GM18870 (cell line): ENCODE results near the gene CCL14.
"Not testable (repeated sequence)": the region's sequence is repeated elsewhere in the genome, so short reads cannot be mapped to it uniquely, and the experiment has no call there.

Experiments
- ATAC-seq: cut with Tn5 transposase; IDR thresholded peaks from one replicate; pipeline ENCODE4 v1.9.1; 2021; ENCODE audit warnings: moderate library complexity; ENCODE audit not compliant: unreplicated experiment

Gene CCL14

GRCh38 chr17:35986643-35987042, at the start of gene CCL14:
TSS of gene CCL14 (minus strand) at chr17:35986729. CDS start at chr17:35986649, 80 bp downstream.
- ATAC-seq: no peak

GRCh38 chr17:36036235-36036634, 49.7 kb upstream of the CCL14 start:
- ATAC-seq: no peak

- ATAC-seq: no peak
Measured at GRCh38 chr17:36034127-36034526, 47.6 kb upstream of the CCL14 start.

DNA sequence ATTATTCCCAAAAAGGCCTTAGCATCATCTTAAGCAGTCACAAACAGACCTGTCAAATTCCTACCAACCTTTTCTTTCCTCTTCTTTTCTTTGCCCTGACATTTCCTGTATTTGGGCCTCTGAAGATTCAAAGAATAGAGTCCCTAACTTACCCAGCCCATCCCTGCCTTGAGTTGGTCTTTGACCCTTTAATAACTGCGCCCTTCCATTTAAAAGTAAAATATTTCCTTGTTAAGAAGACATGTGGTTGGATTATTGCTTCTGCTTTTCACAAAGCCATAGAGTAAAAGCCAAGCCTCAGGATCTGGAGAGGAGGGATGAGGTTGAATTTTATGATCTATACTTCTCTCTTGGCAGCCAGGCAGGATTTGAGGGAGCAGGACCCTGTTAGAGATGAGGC, 44.4 kb upstream of the CCL14 start:
- no peak for ATAC-seq

GRCh38 chr17:36027761-36028160, 41.2 kb upstream of the CCL14 start:
- no peak for ATAC-seq

DNA sequence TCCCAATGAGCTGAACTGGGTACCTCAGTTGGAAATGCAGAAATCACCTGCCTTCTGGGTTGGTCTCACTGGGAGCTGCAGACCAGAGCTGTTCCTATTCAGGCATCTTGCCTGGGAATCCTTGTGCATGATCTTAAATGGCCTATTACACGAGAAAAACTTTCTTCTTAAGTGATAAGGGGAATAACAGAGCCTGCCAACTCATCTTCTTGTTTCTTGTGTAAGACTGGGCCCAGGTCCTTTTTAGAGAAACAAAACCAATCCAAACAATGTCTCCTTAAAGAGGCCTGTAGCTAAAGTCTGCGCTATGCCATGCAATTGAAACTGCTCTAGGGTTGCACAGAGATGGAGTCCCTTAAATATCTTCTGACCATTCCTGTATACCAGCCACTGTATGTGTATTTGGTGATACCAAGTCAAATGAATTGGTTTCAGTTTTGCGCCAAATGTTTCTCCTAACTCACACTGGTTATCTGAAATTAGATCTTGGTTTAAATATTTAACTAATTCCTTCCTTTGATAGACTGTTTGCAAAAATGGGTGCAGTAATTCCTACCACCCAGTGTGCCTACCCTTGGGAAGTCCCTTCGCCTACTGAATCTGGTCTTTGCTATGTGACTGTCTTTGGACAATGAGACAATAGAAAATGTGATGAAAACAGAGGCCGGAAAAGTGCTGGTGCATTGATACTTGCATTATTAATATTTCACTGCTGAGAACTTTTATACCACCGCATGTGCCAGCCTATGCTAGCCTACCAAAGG, 37.8 kb upstream of the CCL14 start:
- no peak for ATAC-seq

DNA sequence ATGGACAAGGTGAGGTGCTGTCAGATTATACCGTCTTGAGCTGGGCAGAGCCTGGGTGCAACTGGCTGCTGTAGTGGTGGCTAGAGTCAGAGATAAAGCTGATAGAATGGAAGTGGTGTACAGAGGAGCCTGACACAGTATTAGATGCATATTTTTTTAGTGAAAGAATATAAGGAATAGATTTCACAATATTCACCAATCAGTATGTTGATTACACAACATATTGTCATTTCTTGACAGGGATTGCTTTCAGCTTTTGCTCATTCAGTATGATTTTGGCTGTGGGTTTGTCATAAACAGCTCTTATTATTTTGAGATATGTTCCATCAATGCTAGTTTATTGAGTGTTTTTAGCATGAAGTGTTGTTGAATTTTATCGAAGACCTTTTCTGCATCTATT, 32.9 kb upstream of the CCL14 start:
- ATAC-seq: no peak

DNA sequence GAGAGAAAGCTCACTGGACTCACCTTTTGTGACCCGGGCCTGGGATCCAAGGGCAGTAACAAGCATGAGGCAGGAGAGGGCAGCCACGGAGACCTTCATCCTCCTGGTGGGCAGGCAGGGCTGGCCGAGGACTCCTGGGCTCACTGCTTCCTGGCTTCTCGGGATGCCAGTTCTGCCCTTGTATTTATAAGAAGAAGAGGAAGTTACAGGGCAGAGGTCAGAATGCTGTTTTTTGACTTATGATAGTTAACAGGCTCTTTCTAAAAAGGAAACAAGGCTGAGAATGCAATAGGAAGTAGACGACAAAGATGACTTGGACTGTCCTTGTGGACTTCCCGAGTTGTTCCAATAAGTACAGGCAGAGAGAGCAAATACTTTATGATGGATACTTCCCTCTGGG, 31.3 kb upstream of the CCL14 start, which contains the start of gene CCL23:
Gene CCL23 (minus strand): TSS at position 174 of the 400 bp plus-strand sequence. CDS start 75 bp downstream, at position 99.
- no peak for ATAC-seq

- no peak for ATAC-seq
Measured at GRCh38 chr17:36016555-36016954, 30.0 kb upstream of the CCL14 start.

DNA sequence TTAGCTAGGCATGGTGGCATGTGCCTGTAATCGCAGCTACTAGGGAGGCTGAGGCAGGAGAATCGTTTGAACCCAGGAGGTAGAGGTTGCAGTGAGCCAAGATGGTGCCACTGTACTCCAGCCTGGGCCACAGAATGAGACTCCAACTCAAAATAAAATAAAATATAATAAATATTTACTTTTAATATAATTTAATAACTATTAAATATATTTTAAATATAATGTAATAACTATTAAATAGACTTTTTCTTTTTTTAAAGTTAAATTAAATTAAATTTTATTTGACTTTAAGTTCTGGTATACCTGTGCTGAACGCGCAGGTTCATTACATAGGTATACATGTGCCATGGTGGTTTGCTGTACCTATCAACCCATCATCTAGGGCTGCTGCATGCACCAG, 29.4 kb upstream of the CCL14 start:
- ATAC-seq: not testable (repeated sequence)

- ATAC-seq: no peak
Measured at GRCh38 chr17:36014946-36015345, 28.4 kb upstream of the CCL14 start.

GRCh38 chr17:36011201-36011600, 24.7 kb upstream of the CCL14 start:
- ATAC-seq: no peak

DNA sequence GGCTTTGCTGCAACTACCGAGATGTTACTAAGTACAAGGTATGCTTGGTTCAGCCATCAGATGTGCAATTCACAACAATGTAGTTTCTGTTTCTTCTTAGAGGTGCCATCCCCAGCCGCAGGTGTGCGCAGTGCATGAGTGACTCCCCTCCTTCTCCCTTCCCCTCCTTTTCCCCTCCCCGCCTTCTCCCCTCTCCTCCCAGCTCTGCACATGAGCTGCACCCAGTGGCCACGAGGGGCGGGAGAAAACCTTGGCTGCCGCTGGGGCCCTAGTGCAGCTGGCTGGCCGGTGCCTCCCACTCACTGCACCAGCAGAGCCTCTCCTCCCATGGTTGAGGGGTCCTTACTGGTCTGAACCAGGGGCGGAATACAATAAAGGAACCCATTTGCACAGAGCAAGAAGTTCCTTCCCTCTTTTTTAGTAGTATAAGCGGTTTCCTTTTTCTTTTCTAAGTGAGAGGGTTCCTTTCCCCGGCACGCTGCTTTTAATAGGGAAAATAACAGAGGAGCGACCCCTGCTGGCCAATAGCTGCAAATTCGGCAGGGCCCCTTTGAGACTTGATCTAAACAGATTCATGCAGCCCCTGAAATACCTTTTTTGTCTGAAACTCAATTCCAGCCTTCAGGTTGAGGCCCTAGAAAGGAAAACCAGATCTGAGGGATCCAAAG, 22.6 kb upstream of the CCL14 start:
- ATAC-seq: no peak

DNA sequence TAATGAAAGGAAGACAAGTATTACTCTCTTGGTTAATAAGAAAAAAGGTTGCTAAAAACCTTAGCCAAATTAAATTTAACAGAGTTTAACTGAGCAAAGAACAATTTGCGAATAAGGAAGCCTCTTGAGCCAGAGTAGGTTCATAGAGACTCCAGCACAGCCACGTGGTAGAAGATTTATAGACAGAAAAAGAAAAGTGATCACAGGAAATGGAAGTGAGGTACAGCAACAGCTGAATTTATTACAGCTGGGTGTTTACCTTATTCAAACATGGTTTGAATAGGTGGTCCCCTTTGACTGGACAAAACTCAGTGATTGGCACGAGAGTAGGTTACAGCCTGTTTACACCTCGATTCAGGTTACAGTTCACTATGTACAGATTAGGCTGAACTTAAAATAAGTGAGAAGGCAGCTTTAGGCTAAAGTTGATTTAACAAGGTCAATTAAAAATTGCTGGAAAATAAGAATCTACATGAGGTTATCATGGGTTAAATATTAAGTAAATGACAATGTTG, 18.1 kb upstream of the CCL14 start:
- no peak for ATAC-seq

DNA sequence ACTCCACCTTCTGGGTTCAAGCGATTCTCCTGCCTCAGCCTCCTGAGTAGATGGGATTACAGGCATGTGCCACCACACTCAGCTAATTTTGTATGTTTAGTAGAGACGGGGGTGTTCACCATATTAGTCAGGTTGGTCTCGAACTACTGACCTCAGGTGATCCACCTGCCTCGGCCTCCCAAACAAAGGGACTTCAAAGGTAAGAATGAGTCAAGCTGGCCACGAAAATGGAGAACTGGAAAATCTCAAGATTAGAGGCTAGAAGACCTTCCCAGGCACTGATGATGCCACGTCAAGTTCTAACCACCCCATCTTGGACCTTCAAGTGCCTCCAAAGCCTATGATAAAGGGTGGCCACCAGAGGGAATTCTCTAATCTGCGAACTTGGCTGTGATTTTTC, 16.1 kb upstream of the CCL14 start:
- no peak for ATAC-seq

DNA sequence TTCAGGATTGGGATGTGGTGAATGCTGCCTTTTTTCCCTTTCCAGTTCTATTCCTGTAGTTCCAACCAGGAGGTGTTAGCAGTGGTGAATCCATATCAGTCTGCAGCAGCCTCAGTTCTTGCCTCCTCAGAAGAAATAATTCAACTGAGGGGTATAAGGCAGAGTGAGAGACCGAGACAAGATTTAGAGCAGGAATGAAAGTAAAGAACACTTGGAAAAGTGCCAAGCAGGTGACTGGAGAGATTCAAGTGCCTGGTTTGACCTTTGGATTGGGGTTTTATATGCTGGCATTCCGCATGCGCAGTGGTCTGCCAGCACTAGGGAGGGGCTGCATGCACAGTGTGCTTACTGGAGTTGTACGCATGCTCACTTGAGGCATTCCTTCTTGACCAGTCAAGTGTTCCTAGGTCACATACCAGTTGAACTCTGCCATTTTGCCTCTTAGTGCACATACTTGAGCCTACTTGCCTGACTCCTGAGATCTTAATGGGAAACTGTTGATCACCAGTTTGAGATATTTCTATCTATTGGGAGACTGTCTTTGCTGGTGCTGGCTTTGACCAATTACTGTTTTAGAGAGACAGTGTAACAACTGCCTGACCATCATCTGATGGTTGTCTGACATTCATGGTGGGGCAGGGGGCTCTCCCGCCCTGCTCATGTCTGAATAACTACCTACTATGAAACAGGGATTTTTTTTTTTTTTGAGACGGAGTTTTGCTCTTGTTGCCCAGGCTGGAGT, 15.5 kb upstream of the CCL14 start:
- ATAC-seq: no peak

- ATAC-seq: no peak
Measured at GRCh38 chr17:36001110-36001771, 14.7 kb upstream of the CCL14 start, which contains the start of gene CCL15. TSS of gene CCL15 (minus strand) at chr17:36001553. CDS start at chr17:36001492, 61 bp downstream.

DNA sequence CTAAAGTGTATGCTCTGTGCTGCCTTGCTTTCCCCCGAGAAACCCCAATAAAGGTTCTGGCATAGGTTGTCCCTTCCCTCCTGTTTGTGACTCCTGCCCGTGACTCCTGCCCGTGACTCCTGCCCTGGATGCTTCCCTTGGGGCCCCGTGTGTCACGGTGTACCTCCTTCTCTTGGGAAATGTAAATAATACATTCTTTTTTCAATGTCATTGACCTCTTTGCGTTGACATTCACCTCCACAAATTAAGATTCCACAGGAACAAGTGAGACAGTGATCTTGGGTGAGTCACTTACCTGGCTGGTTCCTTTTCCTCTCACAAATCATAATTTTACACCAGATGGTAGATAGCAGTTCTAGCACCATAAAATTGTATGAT, 14.2 kb upstream of the CCL14 start:
- no peak for ATAC-seq

DNA sequence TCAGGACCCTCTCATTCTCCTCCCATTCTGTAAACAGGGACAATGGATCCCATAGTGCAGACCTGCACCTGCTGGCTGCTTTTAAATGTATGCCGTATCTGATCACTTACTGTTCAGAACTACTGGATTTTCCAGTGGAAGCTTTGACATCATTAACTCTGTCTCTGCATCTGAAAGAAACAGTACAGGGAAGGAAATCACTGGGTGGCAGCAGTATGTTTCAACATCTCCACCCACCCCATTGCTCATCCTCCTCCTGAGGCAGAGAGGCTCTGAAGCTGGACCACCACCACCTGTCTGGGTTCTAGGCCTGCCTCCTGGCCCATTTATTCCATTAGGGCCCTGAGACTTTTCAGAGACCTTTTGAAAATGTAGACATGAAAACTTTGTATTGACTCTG, 12.2 kb upstream of the CCL14 start:
- ATAC-seq: no peak

- ATAC-seq: no peak
Measured at GRCh38 chr17:35998018-35998545, 11.6 kb upstream of the CCL14 start.

- ATAC-seq: not testable (repeated sequence)
Measured at GRCh38 chr17:35995346-35995745, 8.8 kb upstream of the CCL14 start.
